GM18870 (cell line): Measurements from ENCODE around the gene SPECC1L.
"Not testable (repeated sequence)": the region's sequence is repeated elsewhere in the genome, so short reads cannot be mapped to it uniquely, and the experiment has no call there.

ENCODE experiments used
- ATAC-seq: cut with Tn5 transposase; IDR thresholded peaks from one replicate; pipeline ENCODE4 v1.9.1; 2021; ENCODE audit warnings: moderate library complexity; ENCODE audit not compliant: unreplicated experiment

The SPECC1L gene, protein sequence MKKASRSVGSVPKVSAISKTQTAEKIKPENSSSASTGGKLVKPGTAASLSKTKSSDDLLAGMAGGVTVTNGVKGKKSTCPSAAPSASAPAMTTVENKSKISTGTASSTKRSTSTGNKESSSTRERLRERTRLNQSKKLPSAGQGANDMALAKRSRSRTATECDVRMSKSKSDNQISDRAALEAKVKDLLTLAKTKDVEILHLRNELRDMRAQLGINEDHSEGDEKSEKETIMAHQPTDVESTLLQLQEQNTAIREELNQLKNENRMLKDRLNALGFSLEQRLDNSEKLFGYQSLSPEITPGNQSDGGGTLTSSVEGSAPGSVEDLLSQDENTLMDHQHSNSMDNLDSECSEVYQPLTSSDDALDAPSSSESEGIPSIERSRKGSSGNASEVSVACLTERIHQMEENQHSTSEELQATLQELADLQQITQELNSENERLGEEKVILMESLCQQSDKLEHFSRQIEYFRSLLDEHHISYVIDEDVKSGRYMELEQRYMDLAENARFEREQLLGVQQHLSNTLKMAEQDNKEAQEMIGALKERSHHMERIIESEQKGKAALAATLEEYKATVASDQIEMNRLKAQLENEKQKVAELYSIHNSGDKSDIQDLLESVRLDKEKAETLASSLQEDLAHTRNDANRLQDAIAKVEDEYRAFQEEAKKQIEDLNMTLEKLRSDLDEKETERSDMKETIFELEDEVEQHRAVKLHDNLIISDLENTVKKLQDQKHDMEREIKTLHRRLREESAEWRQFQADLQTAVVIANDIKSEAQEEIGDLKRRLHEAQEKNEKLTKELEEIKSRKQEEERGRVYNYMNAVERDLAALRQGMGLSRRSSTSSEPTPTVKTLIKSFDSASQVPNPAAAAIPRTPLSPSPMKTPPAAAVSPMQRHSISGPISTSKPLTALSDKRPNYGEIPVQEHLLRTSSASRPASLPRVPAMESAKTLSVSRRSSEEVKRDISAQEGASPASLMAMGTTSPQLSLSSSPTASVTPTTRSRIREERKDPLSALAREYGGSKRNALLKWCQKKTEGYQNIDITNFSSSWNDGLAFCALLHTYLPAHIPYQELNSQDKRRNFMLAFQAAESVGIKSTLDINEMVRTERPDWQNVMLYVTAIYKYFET

DNA sequence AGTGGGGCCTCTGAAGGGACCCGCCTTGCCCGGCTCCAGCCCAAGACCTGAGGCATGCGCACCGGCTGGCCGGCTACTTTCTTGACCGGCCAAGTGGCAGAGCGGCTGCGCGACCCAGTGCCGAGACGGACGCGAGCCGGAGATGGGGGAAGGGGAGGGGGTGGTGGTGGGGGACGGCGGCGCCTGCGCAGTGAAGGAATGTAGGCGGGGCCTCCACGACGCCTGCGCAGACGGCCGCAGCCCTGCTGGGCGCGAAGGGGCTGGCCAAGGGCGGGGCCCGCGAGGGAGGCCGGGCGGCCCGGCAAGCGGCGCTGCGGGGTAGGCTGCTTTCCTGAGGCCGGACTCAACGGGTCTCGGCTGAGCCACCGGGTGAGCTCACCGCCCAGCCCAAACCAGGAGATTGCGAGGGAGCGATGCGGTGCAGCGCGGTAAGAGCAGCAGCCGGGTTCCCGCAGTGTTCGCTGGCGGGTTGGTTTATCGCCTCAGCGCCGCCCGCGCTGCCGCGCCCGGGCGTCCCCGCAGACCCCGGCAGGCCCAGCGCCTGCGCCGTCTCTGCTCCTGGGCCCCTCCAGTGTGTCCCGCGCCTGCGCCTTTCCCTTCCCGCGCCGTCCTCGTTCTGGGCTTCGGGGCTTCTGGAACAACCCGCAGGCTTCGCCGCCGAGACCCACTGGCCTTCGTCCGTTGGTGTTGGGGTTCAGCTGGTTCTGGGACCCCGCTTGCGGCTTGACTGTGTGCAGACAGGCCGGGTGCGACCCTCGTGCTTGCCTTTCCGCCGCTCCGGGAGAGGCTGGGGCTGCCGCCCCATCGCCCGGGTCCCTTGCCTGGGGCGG is at the start of gene SPECC1L:
SPECC1L (plus strand) TSS at position 276 of the 830 bp plus-strand sequence. CDS start 31,401 bp downstream, outside the sequence.
- ATAC-seq, result peak; percentile 47

DNA sequence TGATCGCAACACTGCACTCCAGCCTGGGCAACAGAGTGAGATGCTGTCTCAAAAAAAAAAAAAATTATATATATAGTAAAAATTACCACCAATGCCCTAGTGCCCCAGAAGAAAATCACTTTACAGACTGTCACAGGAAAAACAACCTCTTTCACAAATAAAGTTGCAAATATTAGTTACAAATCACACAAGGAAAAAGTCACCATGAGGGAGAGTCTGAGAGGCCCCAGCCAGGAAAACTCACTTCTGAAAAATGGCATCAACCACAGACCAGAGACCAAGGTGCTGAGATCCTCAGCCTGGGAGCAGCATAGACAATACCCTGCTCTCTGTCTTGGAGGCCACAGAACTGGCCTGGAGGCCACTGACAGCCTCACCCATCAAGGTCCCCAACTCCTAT is 46.2 kb upstream of the SPECC1L start:
- ATAC-seq, result no peak

DNA sequence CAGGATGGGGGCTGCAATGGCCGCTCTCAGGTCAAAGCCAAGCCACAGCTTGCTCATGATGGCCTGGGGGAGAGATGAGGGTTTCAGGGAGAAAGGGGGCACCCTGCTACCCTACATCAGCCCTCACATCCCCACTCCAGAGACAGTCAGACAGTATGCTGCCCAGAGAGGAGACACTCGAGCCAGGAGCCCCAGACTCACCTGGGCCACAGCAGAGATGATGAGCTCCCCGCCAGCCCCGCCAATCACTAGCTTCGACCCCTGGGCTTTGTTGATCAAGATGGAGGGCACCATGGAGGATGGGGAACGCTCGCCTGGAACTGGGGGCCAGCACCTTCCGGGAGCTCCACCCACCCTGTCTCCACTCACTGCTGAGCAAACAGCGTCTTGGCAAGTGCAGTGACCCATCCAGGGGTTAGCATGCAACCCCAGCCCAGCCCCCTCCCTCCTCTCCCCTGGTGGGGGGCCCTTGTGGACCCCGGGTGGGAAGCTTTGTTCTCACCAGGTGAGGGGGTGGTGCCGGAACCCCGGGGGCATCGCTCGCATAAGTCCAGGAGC is 45.5 kb upstream of the SPECC1L start:
- no peak for ATAC-seq

DNA sequence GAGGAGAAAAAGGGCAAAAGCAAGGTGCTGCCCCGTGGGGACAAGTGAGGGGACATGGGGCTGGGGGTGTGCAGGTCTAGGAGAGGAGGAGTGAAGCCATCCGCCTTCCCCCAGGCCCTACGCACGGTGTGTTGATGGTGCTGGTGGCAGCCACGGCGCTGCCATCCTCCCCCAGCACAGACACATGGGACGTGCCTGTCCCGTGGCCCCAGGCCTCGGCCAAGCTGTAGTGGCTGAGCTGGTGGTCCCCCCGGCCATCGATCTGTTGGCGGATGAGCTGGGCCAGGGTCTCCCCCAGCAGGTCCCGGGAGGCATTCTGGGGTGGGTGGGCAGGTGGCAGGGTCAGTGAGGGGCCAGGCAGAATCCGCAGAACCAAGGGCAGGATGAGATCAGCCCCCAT is 44.7 kb upstream of the SPECC1L start:
- ATAC-seq, result no peak

DNA sequence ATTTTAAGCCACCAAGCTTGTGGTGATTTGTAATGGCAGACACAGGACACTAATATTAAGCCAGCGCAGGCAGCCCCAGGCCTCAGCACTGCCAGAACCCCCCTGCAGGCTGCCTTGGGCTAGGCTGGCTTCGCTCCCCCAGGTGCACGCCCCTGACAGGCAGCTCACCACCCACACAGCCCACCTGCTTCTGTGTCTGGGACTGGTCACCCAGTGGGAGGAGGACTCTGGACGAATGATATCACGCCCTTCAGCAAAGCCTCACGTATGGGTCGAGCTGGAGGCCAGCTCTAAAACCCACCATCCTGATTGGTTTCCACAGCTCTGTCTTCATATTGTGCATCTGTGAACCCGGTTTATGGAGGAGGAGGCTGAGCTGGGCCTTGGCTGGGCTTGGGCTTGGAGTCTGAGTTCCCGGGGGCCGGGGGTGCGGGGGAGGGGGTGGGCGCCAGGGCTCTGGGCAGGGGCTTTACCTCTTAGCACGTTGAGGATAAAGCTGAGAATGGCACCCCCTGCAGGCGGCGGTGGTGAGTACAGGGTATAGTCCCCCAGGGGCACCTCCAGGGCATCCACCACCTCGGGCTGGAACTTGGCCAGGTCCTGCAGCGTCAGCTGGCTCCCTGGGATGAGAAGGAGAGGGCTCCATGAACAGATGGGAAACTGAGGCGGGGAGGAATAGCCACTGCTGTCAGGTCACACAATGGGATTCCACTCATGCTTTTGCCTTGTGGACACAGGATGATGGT is 39.5 kb upstream of the SPECC1L start:
- ATAC-seq, result no peak

DNA sequence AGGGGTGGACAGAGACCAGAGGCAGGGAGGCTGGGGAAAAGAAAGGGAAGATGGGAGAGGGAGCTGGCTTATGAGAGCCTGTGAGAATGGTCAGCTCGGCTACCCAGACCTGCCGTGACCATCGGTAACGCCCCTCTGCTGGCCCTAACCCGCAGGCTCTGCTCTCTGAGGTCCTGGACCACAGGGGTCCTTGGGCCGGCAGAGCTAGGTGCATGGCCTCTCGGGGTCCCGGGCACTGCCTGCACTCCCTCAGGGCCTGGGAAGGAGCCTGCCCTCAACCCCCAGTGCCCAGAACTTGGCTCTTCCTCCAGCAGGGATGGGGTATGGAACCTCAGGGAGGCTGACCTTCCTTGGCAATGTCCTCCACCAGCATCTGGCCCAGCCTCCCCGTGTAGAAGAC is 38.9 kb upstream of the SPECC1L start:
- no peak for ATAC-seq

DNA sequence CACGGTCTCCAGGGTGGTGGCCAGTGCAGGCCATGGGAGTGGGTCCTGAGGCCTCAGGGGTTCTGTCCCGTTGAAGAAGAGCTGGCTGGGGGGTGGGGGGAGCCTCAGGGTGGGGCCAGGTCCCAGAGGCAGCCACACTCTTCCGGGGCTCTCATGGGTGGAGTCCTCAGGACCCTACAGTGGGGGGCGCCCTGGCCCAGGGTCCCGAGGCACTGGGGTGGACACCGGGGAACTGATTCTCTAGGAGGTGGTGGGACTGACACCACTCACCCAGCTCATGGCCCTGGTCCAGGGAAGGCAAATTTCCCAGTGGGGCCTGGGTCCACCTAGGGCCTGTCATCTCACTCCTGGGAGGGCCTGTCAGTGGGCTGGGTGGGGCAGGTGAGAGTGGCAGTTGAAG is 38.5 kb upstream of the SPECC1L start:
- ATAC-seq, result no peak

DNA sequence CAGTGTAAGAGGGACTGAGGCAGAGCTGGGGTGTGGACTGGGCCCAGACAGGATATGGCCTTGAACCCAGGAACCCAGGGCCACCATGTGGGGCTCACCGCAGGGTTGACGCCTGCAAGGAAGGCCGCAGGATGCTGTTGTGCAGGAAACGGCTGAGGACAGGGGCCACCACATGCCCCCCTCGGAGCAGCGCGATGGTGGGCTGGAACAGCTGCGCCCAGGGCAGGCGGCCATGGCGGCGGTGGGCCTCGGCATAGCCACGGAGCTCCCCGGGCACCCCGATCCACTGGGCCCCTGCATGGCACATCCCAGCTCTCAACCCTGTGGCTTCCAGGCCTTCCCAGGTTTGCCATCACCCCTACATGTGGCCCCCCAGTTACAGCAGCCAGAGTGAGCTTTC is 37.9 kb upstream of the SPECC1L start:
- no peak for ATAC-seq

DNA sequence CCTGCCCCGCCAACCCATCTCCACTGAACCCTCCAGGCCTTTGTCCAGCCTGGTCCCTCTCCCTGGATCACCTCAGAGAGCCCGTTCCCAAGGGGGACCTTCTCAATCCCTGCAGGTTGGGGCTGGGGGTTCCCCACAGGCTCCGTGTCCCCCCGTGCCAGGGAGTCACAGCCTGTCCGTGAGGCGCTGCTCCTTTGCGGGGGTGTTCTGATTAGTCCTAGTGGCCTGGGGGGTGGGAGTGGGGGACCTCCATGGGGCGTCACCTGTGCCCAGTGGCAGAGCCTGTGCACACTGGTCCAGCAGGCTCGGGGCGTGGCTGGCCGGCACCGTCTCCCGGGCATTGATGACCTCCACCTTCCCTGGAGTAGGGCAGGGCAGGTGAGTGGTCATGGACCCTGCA is 37.4 kb upstream of the SPECC1L start:
- ATAC-seq, result no peak

DNA sequence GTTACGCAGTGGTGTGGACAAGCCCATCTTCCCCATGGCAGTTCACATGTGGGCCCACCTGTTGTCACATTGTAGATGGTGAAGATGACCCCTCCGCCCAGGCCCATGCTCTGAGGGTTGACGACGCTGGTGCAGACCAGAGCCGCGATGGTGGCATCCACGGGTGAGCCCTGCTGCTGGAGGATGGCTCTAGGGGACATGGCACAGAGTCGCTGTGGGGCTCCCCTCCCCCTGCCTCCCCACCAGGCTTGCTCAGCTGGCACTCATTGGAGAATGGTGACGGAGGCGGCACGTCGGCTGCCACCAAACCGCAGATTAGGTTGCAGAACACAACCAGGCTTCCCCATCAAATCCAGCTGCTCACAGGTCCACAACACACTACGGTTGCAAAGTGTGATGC is 36.8 kb upstream of the SPECC1L start:
- no peak for ATAC-seq

DNA sequence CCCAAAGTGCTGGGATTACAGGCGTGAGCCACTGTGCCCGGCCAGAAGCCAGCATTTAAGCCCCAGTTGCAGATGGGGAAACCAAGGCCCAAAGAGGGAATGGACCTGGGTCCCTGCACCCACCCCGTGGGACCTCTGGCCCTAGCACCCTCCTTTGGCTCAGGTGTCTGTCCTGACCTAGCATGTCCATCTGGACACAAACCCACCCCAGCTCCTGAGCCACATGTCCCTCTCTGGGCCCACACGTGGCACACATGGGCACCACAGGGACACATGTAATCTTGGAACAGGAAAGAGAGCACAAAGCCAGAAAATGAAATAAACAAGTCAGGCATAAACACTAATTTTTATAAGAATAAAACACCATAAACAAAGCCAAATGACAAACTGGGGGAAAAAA is 35.3 kb upstream of the SPECC1L start:
- no peak for ATAC-seq

DNA sequence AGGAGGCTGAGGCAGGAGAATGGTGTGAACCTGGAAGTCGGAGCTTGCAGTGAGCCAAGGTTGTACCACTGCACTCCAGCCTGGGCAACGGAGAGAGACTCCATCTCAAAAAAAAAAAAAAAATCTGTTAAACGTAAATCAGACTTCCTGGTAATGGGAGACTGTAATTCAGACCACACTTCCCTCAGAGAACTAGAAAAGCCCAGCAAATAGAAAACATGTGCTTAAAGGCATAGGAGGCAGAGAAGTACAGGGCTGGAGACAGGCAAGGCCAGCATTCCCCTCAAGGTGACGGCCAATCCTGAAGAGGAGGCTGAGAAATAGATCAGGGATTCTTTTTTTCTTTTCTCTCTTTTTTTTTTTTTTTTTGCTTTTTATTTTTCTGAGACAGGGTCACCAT is 34.0 kb upstream of the SPECC1L start:
- ATAC-seq, result no peak

DNA sequence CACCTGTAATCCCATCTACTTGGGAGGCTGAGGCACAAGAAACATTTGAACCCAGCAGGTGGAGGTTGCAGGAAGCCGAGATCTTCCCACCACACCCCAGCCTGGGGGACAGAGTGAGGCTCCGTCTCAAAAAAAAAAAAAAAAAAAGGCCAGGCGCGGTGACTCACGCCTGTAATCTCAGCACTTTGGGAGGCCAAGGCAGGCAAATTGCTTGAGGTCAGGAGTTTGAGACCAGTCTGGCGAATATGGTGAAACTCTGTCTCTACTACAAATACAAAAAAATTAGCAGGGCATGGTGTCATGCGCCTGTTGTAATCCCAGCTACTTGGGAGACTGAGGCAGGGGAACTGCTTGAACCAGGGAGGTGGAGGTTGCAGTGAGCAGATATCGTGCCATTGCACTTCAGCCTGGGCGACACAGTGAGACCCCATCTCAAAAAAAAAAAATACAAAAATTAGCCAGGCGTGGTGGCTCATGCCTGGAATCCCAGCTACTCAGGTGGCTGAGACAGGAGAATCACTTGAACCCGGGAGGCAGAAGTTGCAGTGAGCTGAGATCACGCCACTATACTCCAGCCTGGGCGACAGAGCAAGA is 32.4 kb upstream of the SPECC1L start:
- ATAC-seq, result not testable (repeated sequence)

DNA sequence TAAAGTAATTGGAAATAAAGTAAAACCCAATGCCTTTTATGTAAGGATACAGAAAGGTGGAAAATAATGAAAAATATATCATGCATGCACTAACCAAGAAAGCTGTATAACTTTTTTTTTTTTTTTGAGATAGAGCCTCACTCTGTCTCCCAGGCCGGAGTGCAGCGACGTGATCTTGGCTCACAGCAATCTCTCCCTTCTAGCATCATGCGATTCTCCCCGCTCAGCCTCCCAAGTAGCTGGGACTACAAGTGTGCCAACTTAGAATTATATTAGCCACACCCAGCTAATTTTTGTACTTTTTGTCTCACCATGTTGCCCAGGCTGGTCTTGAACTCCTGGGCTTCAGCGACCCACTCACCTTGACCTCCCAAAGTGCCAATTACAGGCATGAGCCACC is 30.2 kb upstream of the SPECC1L start:
- ATAC-seq, result no peak

DNA sequence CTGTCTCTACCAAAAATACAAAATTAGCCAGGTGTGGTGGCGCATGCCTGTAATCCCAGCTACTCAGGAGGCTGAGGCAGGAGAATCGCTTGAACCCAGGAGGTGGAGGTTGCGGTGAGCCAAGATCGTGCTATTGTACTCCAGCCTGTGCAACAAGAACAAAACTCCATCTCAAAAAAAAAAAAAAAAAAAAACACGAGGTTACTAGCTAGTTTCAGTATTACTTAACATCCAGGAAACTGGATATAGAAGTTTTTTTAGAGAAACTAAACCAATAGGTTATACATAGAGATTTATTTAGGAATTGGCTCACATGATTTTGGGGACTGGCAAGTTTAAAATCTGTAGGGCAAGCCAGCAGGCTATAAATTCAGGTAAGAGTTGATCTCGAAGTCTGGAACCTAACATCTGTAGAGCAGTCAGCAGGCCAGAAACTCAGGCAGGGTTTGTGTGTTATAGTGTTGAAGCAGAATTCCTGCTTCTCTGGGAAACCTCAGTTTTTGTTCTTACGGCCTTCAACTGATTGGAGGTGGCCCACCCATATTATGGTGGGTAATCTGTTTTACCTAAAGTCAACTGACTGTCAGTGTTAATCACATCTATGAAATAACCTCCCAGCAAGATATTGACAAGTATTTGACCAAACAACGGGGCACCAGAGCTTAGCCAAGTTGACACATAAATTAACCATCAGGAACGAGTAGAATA is 29.5 kb upstream of the SPECC1L start:
- not testable (repeated sequence) for ATAC-seq

DNA sequence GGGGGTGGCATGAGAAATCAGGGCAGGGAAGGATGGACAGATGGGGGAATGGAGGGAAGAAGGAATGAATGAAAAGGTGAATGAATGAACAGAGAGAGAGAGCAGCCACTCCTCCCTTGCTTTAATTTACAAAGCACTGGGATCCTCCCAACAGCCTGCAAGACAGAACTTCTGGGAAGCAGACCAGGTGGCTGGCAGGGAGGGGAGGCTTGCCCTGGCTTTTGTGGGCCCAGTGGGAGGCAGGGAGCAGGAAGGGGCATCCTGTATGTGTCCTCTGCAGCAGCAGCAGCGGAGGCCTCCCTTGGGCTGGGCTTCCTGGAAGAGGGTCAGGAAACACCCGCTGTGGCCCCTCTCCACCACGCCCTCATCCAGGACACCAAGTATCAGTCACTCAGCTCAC is 27.2 kb upstream of the SPECC1L start:
- ATAC-seq, result not testable (repeated sequence)

DNA sequence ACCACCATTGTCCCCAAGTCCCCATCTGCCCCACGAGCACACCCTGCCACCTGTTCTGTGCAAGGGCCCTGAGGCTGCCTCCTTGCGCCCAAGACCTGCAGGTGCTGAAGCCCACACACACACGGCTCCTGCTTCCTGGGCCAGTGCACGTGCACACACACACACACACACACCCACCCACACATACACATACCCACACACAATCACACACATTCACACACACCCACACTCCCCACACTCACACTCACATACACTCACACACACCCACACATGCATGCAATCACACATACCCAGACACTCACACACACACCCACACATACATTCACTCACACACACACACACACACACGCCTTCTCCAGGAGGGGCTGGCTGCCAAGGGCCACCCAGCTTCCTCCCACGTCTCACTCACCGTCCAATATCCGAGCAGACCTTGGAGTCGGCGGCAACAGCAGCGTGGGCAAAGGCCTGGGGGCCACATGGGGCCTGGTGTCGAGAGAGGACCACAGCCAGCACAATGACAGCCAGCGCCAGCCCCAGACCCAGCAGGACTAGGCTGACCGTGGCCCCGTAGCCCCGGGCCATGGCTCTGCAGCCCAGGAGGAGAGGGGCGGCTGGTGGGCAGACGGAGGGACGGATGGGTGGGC is 26.4 kb upstream of the SPECC1L start:
- ATAC-seq, result no peak

DNA sequence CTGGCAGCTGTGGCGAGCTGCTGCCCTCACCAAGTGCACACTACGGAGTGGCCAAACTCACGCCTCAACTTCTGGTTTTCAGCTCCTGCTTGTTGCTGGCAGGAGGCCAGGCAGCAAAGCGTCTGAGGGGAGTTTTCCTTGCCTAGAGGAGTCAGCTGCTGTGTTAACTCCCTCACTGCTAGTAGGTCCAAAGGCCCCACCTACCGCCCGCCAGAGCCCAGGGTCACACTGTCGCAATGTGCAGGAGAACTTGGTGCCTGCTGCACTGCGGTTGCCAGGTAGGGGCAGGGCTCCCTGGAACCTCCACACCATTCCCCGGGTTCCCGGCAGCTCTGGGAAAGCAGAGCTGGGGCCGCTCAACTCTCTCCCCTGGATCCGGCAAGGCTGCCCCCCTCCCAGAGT is 25.6 kb upstream of the SPECC1L start, which contains the start of gene GGT5:
GGT5 (minus strand) TSS at position 53 of the 402 bp plus-strand sequence. CDS start 357 bp downstream, outside the sequence.
- not testable (repeated sequence) for ATAC-seq
